Measurements from ENCODE around the gene SLC38A1. TPM values are rescaled to one million over a fixed set of nuclear protein-coding genes. Genes with fewer than 3 reads are reported as not detected.

SLC38A1 gene
- total RNA-seq, 1 experiment from 2014 or later, result 155 TPM

GRCh38 chr12:46256942-46257341 lies 11.9 kb downstream of the SLC38A1 start:
- no peaks in the 10 kb centered on the region for H3K27me3 ChIP-seq (ENCODE audit: insufficient read depth, low read length)
- ChIA-PET CTCF (no interaction called here), POLR2A (no interaction called here), RAD21 (ENCODE audit: low non-redundant PET in 1 of 2, low total read pairs in 2 of 2, uncharacterized antibody in 2 of 2, unreplicated experiment in 2 of 2) (no interaction called here)
- H3K79me2 ChIP-seq (ENCODE audit: insufficient read depth, low read length), result peaks cover 100% of the 10 kb centered on the region
- ATAC-seq (no peak), DNase-seq (ENCODE audit: low read depth, low spot score) (no peak)
- peaks cover 23 to 24% of the 10 kb centered on the region in 2 experiments for H3K4me1 ChIP-seq (ENCODE audit: control insufficient read depth in 1 of 2, insufficient read depth in 2 of 2, low read length in 2 of 2)
- H4K20me1 ChIP-seq (ENCODE audit: insufficient read depth), result peaks cover 10% of the 10 kb centered on the region; the same call in 1 of the 2 replicates
- no peak for TF ChIP-seq ELF1 (IDR thresholded peaks at IDR 0.05; ENCODE audit: borderline replicate concordance, low read depth)
- no peak for TF ChIP-seq FOSL1 (IDR thresholded peaks at IDR 0.05; ENCODE audit: low read depth)
- no peak for TF ChIP-seq ZNF274 (IDR thresholded peaks at IDR 0.05; ENCODE audit: low read depth, low read length)
- no peak for TF ChIP-seq REST (IDR thresholded peaks at IDR 0.05; ENCODE audit: low read depth)
- no peak for TF ChIP-seq SP1 (IDR thresholded peaks at IDR 0.05; ENCODE audit: low read depth)
- no peak for TF ChIP-seq EZH2phosphoT487 (IDR thresholded peaks at IDR 0.05; ENCODE audit: borderline replicate concordance)
- no peak for TF ChIP-seq ZFX (IDR thresholded peaks at IDR 0.05)
- TF ChIP-seq YY1 (IDR thresholded peaks at IDR 0.05; ENCODE audit: extremely low read depth, insufficient replicate concordance, low read depth, low read length), result no peak
- no peak for TF ChIP-seq EZH2 (IDR thresholded peaks at IDR 0.05)
- TF ChIP-seq POLR2A (IDR thresholded peaks at IDR 0.05; ENCODE audit: borderline replicate concordance, extremely low read depth, insufficient read depth, insufficient read length), result no peak
- TF ChIP-seq TCF7L2 (IDR thresholded peaks at IDR 0.05; ENCODE audit: borderline replicate concordance, extremely low read depth, insufficient read depth, insufficient read length), result no peak
- H3K27ac ChIP-seq (ENCODE audit: low read depth, low read length), result no peak overlapping the region
- H3K4me2 ChIP-seq (ENCODE audit: low read length), result no peak overlapping the region
- no peaks in the 10 kb centered on the region for H3K9me2 ChIP-seq (ENCODE audit: insufficient read depth)
- BruUV-seq (replicated peaks), result no TSS peak
- intact Hi-C loops (cut with micrococcal nuclease), result no loop called here
- H3K4me3 ChIP-seq (replicated peaks in 1 of 2; ENCODE audit: low read depth in 1 of 2, low read length in 2 of 2), result no peak overlapping the region
- H3K9ac ChIP-seq (ENCODE audit: low read length), result no peak overlapping the region
- peaks cover 6 to 24% of the 10 kb centered on the region in 2 experiments; a peak in 2 of 4 replicates for H3K36me3 ChIP-seq (ENCODE audit: control insufficient read depth in 1 of 2, insufficient read depth in 2 of 2, low read length in 2 of 2)
- no peaks in the 10 kb centered on the region for H3K9me3 ChIP-seq (ENCODE audit: control insufficient read depth in 1 of 2, insufficient read depth in 1 of 2, low read depth in 1 of 2, low read length in 2 of 2)
- H2AFZ ChIP-seq (ENCODE audit: low read depth, low read length, poor library complexity, severe bottlenecking), result no peak overlapping the region

Data from HCT116 (cell line).